Activated T-helper 17 cell treated with anti-CD3 and anti-CD28 coated beads, Interleukin-2, amount 50 U/mL, for 72 hours (primary cell): ENCODE results near the gene ISG15. TPM values are rescaled to one million over a fixed set of nuclear protein-coding genes. Genes with fewer than 3 reads are reported as not detected.
A peak's percentile ranks its signal among the peaks of the same experiment; 100 is the strongest.

ENCODE experiments used
- ATAC-seq: fragments of 150-1000 bp; cut with Tn5 transposase; replicated peaks from 2 replicates; pipeline ENCODE4 v1.10.0; 2021; ENCODE audit warnings: mild to moderate bottlenecking, moderate library complexity
- H3K27ac Mint-ChIP-seq: one replicate; pipeline ENCODE4 v1.8.0; 2022; ENCODE audit warnings: mixed read lengths
- H3K27me3 Mint-ChIP-seq: one replicate; pipeline ENCODE4 v1.8.0; 2022; ENCODE audit warnings: mixed read lengths
- H3K36me3 Mint-ChIP-seq: one replicate; pipeline ENCODE4 v1.8.0; 2022; ENCODE audit warnings: low read depth, mild to moderate bottlenecking, mixed read lengths
- H3K4me1 Mint-ChIP-seq: one replicate; pipeline ENCODE4 v1.8.0; 2022; ENCODE audit warnings: mixed read lengths
- H3K4me3 Mint-ChIP-seq: one replicate; pipeline ENCODE4 v1.8.0; 2022; ENCODE audit warnings: mild to moderate bottlenecking, mixed read lengths
- H3K9me3 Mint-ChIP-seq: one replicate; pipeline ENCODE4 v1.8.0; 2022; ENCODE audit warnings: mixed read lengths
- total RNA-seq, 2 donors: library from RNA; stranded (reverse); gene quantifications; one replicate each; pipeline ENCODE4 v1.2.3, GENCODE V29; 2022

Gene ISG15
- total RNA-seq, 2 donors from 2014 or later: 13.5 to 36.5 TPM

GRCh38 chr1:1033009-1033587 is 19.8 kb downstream of the ISG15 start:
- Mint-ChIP-seq H3K27me3 (peaks cover 11% of the 10 kb centered on the region), H3K4me1 (no peaks in the 10 kb centered on the region), H3K36me3 (no peaks in the 10 kb centered on the region), H3K4me3 (peak overlapping the region; percentile 57), H3K9me3 (no peaks in the 10 kb centered on the region), H3K27ac (no peak overlapping the region)
- ATAC-seq: peak; percentile 97

- H3K4me1 Mint-ChIP-seq: peaks cover 6% of the 10 kb centered on the region
- H3K36me3 Mint-ChIP-seq: no peaks in the 10 kb centered on the region
- peak; percentile 25 for ATAC-seq
- H3K9me3 Mint-ChIP-seq: no peaks in the 10 kb centered on the region
- H3K27ac Mint-ChIP-seq: no peak overlapping the region
- peaks cover 18% of the 10 kb centered on the region for H3K27me3 Mint-ChIP-seq
- peak overlapping the region; percentile 32 for H3K4me3 Mint-ChIP-seq
These were observed 20.6 kb downstream of the ISG15 start for GRCh38 chr1:1033731-1034438.

- peaks cover 20% of the 10 kb centered on the region for H3K27me3 Mint-ChIP-seq
These were observed 21.1 kb downstream of the ISG15 start for GRCh38 chr1:1034439-1034781.

GRCh38 chr1:1035291-1035943 is 22.1 kb downstream of the ISG15 start:
- Mint-ChIP-seq H3K27me3 (peaks cover 20% of the 10 kb centered on the region), H3K27ac (no peak overlapping the region), H3K36me3 (no peaks in the 10 kb centered on the region), H3K4me3 (no peak overlapping the region), H3K9me3 (no peaks in the 10 kb centered on the region), H3K4me1 (peaks cover 12% of the 10 kb centered on the region)
- ATAC-seq: no peak

More at GRCh38 chr1:1034439-1034781, 21.1 kb downstream of the ISG15 start:
- Mint-ChIP-seq H3K36me3 (no peaks in the 10 kb centered on the region), H3K4me3 (peak overlapping the region; percentile 32), H3K27ac (no peak overlapping the region), H3K4me1 (peaks cover 8% of the 10 kb centered on the region), H3K9me3 (no peaks in the 10 kb centered on the region)
- no peak for ATAC-seq

- H3K9me3 Mint-ChIP-seq: no peaks in the 10 kb centered on the region
- H3K36me3 Mint-ChIP-seq: no peaks in the 10 kb centered on the region
- no peak overlapping the region for H3K27ac Mint-ChIP-seq
- no peak for ATAC-seq
- H3K4me1 Mint-ChIP-seq: peaks cover 12% of the 10 kb centered on the region
- H3K27me3 Mint-ChIP-seq: peaks cover 13% of the 10 kb centered on the region
- H3K4me3 Mint-ChIP-seq: no peak overlapping the region
These were observed 24.4 kb downstream of the ISG15 start for GRCh38 chr1:1037366-1038327.

GRCh38 chr1:1038694-1039093 is 25.4 kb downstream of the ISG15 start:
- peaks cover 13% of the 10 kb centered on the region for H3K27me3 Mint-ChIP-seq
- peak overlapping the region; percentile 13 for H3K27ac Mint-ChIP-seq
- H3K4me3 Mint-ChIP-seq: peak overlapping the region; percentile 72
- peaks cover 12% of the 10 kb centered on the region for H3K4me1 Mint-ChIP-seq
- ATAC-seq: peak; percentile 22
- H3K36me3 Mint-ChIP-seq: no peaks in the 10 kb centered on the region
- no peaks in the 10 kb centered on the region for H3K9me3 Mint-ChIP-seq

DNA sequence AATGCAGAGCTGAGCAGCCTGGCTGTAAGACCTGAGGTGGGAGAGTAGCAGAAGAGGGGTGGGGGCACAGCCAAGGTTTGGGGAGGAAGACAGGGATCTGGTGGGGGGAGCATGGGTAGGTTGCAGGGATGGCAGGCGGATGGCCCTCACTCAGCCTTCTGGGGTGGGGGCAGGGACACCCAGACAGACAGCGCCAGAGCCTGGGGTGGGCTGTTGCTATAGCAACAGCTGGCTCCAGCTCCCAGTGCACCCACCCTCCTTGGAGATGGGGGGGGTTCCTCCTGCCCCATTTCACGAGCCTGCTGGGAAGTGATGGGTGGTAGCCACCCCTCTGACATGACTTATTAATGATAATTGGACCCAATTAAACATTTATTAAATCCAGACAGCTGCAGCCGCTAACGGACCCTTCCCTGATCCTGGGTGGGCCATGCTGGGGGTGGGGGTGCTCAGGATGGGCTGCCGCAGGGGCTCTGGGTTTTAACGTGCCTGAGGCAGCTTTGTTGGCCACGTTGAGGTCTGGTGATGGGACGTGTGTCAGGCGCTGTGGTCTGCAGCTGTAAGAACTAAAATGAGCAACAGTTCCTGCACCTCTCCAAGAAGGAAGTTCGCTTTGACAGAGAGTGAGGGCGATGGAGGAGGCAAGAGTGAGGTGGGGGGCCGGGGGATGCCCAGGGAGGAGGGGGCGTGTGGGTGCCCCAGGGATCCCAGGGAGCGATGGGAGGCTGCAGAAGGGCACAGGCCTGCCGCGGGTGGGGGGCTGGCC is 26.0 kb downstream of the ISG15 start:
- ATAC-seq: peak; percentile 68
- H3K4me3 Mint-ChIP-seq: peak overlapping the region; percentile 72
- peaks cover 12% of the 10 kb centered on the region for H3K4me1 Mint-ChIP-seq
- no peaks in the 10 kb centered on the region for H3K9me3 Mint-ChIP-seq
- H3K27ac Mint-ChIP-seq: no peak overlapping the region
- no peaks in the 10 kb centered on the region for H3K36me3 Mint-ChIP-seq
- peaks cover 13% of the 10 kb centered on the region for H3K27me3 Mint-ChIP-seq

DNA sequence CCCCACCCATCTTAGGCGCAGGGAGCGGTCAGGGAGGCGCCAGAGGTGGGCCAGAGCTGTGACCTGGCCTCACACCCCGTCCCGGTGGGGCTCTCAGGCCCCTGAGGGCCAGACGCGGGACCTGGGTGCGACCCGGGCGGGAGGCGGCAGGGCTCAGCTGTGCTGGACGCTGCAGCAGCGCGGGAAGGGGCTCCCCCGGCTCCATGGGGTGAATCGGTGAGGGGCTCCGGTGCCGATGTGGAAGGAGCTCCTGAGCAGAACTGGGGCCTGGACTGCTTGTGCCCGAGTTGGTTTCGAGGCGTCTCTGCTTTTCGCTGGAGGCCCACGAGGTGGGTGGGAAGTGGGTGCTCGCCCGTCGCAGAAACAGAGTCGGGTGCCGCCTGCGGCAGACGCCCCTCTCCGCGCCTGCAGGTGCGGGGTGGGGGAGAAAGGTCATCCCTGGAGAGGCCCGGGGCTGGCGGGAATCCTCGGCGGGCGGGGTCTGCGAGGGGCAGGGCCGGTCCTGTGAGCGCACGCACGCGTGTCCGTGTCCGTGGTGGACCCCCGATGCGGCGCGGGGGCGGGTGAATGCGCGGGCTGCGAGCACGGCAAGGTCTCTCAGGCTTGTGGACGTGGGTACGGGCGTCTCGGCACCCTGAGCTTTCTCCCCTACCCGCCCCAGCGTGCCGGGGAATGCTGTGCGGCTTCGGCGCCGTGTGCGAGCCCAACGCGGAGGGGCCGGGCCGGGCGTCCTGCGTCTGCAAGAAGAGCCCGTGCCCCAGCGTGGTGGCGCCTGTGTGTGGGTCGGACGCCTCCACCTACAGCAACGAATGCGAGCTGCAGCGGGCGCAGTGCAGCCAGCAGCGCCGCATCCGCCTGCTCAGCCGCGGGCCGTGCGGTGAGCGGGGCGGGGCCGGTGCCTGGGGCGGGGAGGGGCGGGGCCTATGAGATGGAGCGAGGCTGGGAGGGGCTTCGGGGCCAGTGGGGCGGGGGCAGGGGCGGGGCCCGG is 27.0 kb downstream of the ISG15 start:
- Mint-ChIP-seq H3K4me3 (peak overlapping the region; percentile 72), H3K27ac (no peak overlapping the region), H3K9me3 (no peaks in the 10 kb centered on the region), H3K4me1 (peaks cover 12% of the 10 kb centered on the region), H3K27me3 (peaks cover 13% of the 10 kb centered on the region), H3K36me3 (no peaks in the 10 kb centered on the region)
- peak; percentile 73 for ATAC-seq

GRCh38 chr1:1041092-1041523 is 27.8 kb downstream of the ISG15 start:
- peak; percentile 2 for ATAC-seq
- Mint-ChIP-seq H3K27ac (no peak overlapping the region), H3K27me3 (peaks cover 10% of the 10 kb centered on the region), H3K9me3 (no peaks in the 10 kb centered on the region), H3K36me3 (no peaks in the 10 kb centered on the region), H3K4me1 (peaks cover 12% of the 10 kb centered on the region), H3K4me3 (no peak overlapping the region)

GRCh38 chr1:1041873-1042272 is 28.6 kb downstream of the ISG15 start:
- Mint-ChIP-seq H3K27me3 (peaks cover 9% of the 10 kb centered on the region), H3K27ac (no peak overlapping the region), H3K4me3 (no peak overlapping the region), H3K9me3 (no peaks in the 10 kb centered on the region), H3K4me1 (peaks cover 12% of the 10 kb centered on the region), H3K36me3 (no peaks in the 10 kb centered on the region)
- ATAC-seq: no peak

DNA sequence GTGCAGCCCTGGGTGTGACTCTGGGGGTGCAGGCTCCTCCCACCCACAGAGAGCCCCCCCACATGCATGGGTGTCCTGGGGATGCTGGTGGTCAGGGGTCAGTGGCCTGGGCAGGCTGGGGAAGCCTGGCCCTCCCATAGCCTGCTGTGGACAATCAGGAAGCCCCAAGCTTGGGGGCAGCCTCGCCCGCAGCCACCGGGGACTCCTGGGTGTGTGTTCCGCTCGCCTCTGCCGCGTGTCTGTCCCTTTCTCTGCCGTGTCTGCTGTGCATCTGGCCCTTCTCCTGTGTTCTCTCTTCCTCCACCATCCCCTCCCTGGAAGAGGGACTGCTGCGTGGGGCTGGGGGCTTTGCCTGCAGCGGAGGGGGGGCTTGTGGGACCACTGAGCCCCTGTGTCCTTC is 29.5 kb downstream of the ISG15 start:
- Mint-ChIP-seq H3K36me3 (no peaks in the 10 kb centered on the region), H3K27me3 (peaks cover 9% of the 10 kb centered on the region), H3K9me3 (no peaks in the 10 kb centered on the region), H3K27ac (no peak overlapping the region), H3K4me1 (peaks cover 12% of the 10 kb centered on the region), H3K4me3 (peak overlapping the region; percentile 30)
- no peak for ATAC-seq

- Mint-ChIP-seq H3K9me3 (no peaks in the 10 kb centered on the region), H3K27ac (no peak overlapping the region), H3K27me3 (peaks cover 7% of the 10 kb centered on the region), H3K4me1 (peaks cover 11% of the 10 kb centered on the region), H3K36me3 (no peaks in the 10 kb centered on the region), H3K4me3 (peak overlapping the region; percentile 30)
- ATAC-seq: no peak
These were observed 30.1 kb downstream of the ISG15 start for GRCh38 chr1:1043411-1043810.

- no peaks in the 10 kb centered on the region for H3K36me3 Mint-ChIP-seq
- no peak overlapping the region for H3K27ac Mint-ChIP-seq
- peaks cover 2% of the 10 kb centered on the region for H3K27me3 Mint-ChIP-seq
- ATAC-seq: no peak
- no peak overlapping the region for H3K4me3 Mint-ChIP-seq
- no peaks in the 10 kb centered on the region for H3K9me3 Mint-ChIP-seq
- H3K4me1 Mint-ChIP-seq: peaks cover 6% of the 10 kb centered on the region
These were observed 30.6 kb downstream of the ISG15 start for GRCh38 chr1:1043921-1044320.
